HG03469 (cell line): ENCODE data around the gene LAMA2.

Experiments used
- ATAC-seq: cut with Tn5 transposase; IDR thresholded peaks from one replicate; pipeline ENCODE4 v1.9.1; 2021; ENCODE audit warnings: mild to moderate bottlenecking, moderate library complexity, moderate number of reproducible peaks; ENCODE audit not compliant: unreplicated experiment

The LAMA2 gene, protein sequence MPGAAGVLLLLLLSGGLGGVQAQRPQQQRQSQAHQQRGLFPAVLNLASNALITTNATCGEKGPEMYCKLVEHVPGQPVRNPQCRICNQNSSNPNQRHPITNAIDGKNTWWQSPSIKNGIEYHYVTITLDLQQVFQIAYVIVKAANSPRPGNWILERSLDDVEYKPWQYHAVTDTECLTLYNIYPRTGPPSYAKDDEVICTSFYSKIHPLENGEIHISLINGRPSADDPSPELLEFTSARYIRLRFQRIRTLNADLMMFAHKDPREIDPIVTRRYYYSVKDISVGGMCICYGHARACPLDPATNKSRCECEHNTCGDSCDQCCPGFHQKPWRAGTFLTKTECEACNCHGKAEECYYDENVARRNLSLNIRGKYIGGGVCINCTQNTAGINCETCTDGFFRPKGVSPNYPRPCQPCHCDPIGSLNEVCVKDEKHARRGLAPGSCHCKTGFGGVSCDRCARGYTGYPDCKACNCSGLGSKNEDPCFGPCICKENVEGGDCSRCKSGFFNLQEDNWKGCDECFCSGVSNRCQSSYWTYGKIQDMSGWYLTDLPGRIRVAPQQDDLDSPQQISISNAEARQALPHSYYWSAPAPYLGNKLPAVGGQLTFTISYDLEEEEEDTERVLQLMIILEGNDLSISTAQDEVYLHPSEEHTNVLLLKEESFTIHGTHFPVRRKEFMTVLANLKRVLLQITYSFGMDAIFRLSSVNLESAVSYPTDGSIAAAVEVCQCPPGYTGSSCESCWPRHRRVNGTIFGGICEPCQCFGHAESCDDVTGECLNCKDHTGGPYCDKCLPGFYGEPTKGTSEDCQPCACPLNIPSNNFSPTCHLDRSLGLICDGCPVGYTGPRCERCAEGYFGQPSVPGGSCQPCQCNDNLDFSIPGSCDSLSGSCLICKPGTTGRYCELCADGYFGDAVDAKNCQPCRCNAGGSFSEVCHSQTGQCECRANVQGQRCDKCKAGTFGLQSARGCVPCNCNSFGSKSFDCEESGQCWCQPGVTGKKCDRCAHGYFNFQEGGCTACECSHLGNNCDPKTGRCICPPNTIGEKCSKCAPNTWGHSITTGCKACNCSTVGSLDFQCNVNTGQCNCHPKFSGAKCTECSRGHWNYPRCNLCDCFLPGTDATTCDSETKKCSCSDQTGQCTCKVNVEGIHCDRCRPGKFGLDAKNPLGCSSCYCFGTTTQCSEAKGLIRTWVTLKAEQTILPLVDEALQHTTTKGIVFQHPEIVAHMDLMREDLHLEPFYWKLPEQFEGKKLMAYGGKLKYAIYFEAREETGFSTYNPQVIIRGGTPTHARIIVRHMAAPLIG (N-terminal part only)

DNA sequence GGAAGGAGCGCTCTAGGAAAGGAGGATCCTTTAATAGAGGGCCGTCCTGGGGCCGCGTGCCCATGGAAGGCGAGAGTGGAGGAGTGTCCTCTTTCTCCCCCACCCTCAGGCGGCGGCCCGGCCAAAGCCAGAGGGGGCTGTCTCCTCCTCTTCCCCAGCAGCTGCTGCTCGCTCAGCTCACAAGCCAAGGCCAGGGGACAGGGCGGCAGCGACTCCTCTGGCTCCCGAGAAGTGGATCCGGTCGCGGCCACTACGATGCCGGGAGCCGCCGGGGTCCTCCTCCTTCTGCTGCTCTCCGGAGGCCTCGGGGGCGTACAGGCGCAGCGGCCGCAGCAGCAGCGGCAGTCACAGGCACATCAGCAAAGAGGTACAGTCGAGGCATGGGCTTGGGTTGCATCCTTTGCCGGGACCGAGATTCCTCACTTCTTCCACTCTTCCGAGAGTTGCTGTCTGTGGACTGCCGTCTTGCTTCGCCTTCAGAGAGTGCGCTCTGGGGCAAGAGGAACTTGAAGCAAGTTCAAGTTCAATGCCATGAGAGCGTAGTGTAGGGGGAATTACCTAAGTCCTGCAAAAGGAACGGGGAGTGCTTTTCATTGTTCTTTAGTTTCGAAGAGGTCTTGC, at the start of gene LAMA2:
Gene LAMA2 (plus strand): TSS at position 148 of the 621 bp plus-strand sequence. CDS start 108 bp downstream, at position 256.
- no peak for ATAC-seq

DNA sequence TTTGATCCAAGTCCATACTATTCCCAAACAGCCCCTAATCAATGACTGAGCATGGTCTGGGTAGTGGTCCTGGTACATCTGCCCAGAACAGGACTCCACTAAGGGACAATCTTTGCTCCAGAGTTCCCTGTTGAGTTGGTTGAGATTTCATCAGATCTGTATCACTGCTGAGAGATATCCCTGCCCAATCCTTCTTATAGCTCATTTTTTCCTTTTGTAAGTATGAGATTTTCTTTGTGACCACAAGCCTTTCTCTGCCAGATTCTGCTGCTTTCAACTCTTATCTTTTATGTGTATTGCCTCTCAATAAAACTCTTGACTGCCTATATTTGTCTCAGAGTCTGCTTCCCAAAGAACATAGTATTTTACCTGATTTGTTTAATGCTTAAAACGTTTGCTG, 46.2 kb upstream of the LAMA2 start:
- no peak for ATAC-seq

DNA sequence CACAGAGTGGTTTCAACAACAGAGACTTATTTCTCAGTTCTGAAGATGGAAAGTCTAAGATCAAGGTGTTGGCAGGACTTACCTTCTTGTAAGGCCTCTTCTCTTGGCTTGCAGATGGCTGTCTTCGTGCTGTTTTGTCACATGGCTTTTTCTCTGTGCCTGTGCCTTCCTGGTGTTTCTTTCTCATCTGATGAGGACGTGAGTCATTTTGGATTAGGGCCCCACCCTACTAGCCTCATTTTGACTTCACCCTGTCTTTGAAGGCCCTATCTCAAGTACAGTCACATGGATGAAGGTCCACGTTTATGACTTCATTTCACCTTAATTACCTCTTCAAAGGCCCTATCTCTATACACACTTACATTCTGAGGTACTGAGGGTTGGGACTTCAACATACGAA, 41.4 kb upstream of the LAMA2 start:
- ATAC-seq = no peak

DNA sequence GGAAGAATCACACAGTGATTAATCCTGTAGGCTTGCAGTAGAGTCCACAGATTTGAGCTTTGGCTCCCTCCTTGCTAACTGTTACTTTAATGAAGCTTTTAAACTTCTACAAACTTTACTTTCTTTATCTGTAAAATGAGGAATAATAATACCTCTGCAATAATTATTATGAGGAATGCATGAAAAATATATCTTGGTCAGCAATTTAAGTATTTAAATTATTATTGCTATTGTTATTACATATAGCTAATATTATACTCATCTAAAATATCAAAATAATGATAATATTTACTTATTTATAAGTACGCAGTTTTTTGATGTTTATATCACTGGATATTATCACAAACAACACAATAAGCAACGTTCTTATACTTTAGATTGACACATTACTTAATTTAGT, 38.3 kb upstream of the LAMA2 start:
- ATAC-seq = no peak

DNA sequence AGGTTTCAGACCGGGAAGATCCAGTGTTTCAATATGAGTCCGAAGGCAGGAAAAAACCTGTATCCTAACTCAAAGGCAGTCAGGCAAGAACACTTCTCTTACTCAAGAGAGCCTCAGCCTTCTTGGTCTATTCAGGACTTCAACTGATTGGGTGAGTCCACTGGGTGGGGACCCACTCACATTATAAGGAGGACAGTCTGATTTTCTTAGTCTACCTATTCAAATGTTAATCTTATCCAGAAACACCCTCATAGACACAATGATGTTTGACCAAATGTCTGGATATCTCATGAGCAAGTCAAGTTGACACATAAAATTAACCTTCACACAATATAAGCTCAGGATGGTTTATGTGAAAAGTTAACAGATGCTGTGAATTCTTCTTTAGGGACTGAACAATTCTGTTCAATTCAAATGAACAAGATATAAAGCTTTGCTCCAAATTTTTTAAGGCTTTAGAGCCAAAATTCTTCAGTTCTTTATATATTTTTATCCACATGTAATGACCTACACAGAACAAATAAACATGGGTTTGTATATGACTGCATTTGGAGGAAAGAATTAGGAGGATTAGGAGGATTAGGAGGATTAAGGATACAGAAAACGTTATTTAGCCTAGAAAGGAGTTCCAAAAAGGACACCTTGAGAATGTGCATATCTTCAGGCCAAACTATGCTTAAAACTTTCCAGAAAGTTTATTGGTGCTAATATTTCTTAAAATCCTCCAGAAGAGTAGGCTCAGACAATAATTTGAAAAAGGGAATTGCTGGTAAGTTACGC, 35.3 kb upstream of the LAMA2 start:
- no peak for ATAC-seq

DNA sequence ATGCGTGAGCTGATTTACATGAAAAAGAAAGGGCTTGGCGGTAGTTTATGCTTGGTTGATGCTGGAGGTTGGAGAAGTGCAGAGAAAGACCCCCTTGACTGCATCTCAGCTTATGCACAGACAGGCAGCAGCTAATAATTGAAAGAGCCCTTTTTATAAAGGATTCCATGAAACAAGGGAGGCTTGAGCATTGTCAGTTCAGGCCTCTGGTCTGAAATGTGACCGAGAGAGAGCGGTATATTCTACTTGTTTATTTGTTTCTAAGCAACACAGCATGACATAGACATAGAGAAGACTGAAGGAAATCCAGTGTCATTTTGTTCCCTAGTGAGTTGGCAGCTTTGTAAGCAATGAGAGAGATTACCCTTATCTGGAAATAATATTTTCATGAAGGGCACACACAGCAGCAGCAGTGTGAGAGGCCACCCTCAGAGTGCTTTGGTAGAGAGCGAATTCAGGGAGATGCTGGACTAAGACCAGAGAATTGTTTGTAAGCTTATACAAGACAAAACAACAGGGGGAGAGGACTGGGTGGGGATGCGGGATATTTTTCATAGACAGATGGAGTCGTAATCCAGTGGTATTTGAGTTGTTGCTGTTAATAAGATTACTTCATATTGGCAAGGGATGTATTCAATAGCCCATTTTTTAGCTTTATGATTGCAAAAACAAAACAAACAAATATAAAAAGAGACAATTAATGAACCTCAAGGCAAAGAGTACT, 34.6 kb upstream of the LAMA2 start:
- ATAC-seq = no peak

DNA sequence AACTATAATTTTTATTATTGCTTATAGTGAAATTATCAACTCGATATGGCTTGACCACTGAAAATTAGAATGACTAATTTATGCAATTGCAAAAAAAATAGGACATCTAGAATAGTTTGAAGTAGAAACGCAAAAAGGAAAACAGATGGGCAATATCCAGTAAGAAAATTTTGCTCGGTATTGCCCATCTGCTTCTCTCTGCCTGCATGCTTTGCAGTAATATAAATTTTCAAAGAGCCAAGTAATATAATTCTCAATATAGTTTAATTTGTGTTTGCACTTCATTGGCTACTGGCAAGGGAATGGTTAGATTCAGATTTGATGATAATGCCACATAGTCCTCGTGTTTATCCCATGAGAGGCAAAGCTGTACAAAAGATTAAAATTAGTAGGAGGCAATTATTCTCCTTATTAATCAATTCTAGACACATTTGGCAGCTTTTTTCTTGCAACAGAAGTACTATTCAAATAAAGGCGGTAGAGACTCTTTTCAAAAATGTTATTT, 27.3 kb upstream of the LAMA2 start:
- no peak for ATAC-seq

DNA sequence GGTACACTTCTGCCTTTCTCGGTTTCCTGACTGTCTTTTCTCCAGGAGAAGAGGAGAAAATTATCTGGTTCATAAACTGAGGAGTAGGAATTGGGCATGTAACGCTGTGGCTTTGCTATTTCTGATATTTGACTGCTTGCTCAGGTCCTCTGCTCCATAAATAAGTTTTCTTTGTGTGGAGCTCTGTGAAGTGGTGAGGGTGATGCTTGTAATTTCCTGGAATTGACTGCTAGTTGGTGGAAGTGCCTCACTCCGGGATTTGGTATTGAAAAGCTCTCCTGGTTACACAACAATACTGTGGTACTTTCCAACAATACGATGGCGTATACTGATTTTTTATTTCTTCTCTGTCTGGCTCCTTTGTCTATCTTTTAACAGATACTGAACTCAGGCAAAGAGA, 25.1 kb upstream of the LAMA2 start:
- ATAC-seq = no peak

DNA sequence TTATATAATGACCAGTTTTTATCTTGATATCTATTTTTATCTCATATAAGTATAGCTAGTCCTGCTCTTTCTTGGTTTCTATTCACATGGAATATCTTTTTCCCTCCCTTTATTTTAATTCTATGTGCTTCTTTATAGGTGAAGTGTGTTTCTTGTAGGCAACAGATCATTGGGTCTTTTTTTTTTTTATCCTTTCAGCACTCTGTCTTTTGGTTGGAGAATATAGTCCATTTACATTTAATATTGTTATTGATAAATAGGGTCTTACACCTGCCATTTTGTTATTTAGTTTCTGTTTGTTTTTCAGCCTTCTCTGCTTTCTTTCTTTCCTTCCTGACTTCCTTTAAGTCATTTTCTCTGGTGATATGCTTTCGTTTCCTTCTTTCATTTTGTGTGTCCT, 22.2 kb upstream of the LAMA2 start:
- no peak for ATAC-seq

DNA sequence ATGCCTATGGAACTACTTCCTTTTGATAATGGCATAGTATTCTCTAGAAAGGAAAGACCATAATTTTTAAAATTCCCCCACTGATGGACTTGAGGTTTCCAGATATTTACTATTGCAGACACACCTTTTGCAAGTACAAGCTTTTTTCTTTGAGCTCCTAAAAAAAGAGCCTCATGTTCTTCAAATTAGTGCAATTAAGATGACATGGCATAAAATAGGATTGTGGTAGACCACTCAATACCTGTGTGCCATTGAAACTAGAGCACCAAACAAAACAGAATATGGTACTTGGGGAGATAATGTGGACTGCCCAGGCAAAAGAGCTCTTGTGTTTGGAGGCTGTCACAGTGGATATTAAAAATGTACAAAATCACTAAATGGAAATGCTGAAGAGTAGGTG, 19.0 kb upstream of the LAMA2 start:
- no peak for ATAC-seq

DNA sequence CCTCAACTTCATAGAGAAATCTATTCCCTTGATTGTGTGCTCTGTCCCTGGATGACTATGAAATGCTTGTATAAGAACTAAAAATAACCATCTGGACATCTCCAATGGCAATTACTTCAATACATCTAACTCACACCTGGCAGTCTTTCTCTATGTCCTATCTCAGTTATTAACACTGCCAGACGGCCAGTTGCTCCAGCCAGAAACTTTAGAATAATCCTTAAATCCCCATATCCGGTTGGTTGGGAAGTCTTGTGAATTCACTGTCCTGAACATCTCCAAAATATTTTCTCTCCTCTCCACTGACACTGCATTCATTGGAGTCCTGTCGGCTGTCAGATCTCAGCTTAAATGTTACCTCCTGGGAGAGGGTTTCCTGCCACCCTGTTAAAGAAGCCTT, 12.2 kb upstream of the LAMA2 start:
- no peak for ATAC-seq

DNA sequence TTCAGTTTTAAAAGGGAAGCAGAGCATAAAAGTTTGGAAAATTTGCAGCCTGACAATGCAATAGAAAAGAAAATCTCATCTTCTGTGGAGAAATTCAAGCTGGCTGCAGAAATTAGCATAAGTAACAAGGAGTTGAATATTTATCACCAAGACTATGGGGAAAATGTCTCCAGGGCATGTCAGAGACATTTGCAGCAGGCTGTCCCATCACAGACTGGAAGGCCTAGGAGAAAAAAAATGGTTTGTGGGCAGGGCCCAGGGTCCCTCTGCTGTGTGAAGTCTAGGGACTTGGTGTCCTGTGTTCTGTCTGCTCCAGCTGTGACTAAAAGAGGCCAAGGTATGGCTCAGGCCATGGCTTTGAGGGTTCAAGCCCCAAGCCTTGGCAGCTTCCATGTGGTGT, 8.1 kb upstream of the LAMA2 start:
- no peak for ATAC-seq

DNA sequence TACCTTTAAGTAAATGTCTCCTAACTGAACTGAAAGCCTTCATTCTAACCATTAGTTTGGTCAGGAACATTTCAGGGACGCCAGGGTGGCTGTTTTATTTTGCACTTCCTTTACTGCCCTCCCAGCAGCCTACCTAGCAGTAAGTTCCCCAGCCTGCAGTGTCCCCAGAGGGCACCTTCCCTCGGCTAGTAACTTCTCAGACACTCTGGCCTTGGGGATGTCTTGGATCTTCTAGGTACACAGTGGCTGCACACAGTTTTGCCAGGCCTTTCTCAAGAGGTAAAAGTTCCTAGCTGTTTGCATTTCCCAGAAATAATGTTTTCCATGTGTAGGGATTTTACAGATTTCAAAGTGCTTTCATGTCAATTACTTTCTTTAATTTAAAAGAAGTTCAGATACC, 378 bp upstream of the LAMA2 start:
- no peak for ATAC-seq

DNA sequence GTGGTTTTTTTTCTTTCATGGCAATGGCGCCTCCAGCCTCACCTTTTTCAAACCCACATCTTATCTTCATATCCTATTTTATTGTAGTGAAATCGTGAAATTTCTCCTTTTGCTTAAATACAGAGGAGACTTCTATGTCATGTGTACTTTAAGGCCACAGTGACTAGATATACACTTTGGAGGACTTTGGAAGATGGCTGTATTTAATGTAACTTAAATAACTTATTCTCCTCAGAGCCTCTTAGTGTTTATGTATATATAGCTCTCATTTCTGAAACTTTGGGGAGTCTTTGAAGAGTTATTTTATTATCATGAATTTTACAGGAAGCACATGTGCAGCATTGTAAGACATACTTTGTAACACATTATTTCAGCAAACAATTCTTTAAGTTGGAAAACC, 968 bp downstream of the LAMA2 start:
- no peak for ATAC-seq

DNA sequence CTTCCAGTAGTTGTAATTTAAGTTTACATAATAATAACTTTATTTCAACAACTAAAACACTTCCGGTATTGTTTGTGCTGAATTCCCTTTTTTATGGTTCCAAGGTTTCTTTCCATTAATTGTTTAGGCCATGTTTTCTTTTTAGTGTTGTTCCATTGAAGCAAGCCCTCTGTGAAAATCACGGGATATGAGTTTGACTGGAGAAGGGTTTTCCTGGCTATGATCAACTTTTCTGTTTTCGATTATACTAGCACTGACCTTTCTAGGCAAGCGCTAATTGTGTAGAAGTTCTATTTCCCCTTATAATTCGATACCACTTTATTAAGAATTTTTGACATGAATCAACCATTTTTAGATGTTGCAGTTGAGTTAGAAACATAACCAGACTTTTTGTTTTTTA, 2.4 kb downstream of the LAMA2 start:
- ATAC-seq = no peak

DNA sequence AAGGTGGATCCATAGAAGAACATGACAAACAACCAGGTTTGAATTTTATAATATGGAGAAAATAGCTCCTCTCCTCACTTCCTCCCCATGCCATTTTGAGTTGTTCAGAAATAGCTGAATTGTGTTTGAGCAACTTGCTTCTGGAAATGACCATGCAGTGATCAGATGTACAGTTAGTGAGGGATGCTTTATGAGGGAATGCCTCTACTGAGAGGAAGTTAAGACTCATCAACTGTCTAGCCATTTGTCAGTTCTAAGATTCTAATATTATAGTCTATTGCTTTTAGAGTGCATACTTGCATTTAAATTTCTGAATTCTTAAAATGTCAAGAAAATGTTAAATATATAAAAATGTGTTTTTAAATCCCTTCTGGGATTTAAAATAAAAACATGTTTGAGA, 3.8 kb downstream of the LAMA2 start:
- no peak for ATAC-seq

DNA sequence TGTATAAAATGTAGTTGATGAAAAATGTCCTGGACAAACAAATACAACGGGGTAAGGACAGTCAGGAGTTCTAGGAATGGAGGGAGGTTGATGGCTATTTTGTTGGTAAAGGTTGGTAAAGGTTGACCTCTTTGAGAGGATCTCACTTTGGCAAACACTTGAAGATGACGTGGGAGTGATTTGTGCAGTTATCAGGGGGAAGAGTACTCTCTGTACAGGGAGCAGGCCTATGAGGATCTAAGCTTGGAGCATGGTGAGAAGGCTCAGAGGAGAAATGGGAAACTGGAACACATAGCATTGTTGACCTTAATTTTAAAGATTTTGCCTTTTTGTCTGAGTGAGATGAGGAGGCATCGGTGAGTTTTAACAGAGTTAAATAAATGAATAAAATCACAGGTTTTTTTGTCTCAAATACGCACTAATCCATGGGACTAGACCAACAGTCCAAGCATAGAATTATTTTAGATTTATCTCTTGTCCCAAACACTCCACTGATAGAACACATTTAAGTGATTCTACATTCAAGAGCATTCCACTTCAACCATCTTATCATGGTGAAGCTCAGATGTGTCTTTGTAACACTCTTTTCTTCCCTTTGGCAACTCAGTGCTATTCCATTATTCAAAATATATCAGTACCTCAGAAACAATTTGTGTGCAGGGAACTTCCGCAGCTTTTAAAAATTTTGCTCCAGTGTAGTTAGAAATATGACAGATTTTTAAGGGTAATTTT, 5.7 kb downstream of the LAMA2 start:
- ATAC-seq = no peak

DNA sequence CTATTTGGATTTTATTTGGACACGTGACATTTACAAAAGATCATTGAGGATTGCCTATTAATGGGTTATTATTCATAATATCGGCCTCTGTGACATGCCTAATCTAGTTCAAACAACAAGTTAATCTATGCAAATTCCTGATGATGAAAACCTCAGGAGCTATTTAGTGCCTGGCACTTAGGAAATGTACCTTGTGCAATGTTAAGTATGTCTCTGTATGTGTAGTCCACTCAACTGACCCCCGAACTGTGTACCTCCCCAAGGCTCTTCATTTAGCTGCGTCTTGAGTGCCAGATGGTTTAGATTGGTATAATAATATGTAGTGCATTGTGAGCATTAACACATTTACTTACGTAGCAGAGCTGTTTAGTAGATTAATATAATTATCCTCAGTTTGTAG, 6.9 kb downstream of the LAMA2 start:
- ATAC-seq = no peak

DNA sequence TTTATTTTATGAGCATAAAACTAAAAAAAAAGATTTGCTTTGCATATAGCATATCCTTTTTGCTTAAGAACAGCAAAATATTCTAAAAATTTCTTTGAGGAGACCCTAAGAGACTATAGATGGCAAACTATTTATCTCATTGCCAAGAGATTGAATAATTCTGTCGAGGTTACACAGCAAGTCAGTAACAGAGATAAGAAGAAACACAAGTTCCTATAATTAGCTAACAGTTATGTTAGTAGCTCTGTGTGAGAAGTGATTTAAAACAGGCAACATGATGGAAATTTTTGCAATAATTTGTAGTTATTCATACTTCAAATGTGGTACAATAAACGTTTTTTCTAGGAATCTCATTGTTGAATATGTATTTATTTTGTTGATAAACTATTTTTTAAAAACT, 9.1 kb downstream of the LAMA2 start:
- ATAC-seq = no peak
